Activated CD8-positive, alpha-beta memory T cell treated with anti-CD3 and anti-CD28 coated beads for 4 hours (primary cell): ENCODE measurements around the gene PEPD.

Experiments
- DNase-seq, 2 donors: peaks; one replicate each; pipeline ENCODE4 v3.0.0-alpha.2; 2020; ENCODE audit warnings: low read depth in 2 of 2

The PEPD gene

DNA sequence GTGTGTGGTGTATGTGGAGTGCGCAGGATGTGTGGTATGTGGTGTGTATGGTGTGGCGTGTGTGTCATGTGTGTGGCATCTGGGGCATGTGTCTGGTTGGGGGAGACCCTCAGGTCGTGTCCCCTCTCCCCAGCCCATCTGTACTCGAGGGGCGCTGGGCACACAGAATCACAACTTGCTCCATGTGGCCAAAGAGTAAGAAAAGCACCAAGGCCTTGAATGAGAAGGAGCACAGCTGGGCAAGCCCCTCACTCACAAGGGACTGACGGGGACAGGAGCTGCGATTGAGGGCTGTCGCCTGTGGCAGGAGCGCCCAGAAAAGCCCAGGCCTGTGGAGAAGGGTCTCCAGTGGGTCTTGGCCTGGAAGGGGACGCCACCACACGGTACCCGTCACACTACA is 62.8 kb downstream of the PEPD start:
- DNase-seq: no peak

DNA sequence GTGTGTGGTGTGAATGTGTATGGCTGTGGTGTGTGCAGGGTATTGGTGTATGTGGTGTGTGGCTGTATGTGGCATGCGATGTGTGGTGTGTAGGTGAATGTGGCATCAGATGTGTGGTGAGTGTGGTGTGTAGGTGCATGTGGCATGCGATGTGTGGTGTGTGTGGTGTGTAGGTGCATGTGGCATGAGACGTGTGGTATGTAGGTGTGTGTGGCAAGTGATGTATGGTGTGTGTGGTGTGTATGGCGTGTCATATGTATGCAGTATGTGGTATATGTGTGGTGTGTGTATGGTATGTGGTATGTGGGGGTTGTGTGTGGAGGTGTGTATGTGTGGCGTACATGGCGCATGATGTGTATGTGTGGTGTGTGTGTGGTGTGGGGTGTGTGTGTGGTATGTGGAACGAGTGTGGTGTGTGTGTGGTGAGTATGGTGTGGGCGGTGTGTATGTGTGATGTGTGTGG is 63.4 kb downstream of the PEPD start:
- no peak for DNase-seq

DNA sequence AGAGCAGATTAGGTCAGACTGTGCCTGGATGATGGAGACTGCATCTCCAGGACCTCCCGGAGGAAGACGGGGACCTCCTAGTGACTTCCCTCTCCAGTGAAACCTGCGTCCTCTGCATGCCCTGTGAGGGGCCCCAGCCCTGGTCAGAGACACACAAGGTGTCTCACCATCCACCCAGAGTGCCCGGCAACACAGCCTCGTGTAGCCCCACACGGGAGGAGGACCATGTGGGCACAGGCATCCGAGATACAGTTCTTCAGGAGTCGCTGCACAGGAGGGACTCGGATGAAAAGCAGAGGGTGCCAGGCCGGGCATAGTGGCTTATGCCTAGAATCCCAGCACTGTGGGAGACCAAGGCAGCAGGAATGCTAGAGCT is 64.8 kb downstream of the PEPD start:
- DNase-seq: no peak

DNA sequence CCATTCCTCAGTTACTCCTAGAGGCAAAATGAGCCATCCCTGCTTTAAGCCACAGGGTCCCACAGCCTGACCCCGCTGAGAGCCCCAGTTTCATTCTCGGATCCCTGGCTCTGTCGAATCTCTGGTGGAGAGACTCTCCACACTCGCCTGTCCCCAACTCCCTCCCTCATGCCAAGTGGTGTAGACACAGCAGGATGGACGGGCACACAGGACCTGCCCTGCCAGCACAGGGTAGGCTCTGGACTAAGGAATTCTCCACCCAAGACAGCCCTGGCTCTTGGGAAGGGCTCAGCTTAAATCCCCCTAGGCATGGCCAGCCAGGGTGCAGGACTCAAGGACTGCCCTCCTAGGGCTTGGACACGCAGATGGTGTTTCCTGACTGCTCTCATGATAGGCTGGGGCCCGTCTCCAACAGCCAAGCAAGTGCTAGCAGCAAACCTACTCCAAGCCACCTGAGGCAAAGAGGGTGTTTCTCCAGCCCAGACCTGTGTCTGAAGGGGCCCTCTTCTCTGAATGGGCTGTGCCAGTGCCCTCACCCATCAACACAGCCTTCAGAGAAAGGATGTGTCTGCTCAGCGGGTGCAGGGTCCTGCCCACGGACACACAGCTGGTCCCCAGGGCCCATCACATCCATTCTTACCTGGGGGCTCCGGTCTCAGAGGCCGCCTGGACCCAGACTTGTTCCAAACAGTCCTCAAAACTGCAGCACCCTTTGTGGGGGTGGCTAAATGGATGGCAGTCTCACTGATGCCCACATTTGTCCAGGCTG is 65.3 kb downstream of the PEPD start:
- no peak for DNase-seq

DNA sequence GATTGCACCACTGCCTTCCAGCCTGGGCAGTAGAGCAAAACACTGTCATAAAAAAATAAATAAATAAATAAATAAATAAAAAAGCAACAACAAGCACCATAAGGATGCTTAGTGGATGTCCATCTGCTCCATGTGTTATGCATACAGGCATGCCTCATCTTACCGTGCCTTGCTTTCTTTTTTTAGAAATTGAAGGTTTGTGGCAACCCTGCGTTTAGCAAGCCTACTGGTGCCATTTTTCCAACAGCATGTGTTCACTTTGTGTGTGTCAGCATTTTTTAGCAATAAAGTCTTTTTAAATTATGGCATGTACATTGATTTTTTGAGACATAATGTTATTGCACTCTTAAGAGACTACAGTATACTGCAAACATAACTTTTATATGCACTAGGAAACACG is 68.3 kb downstream of the PEPD start:
- DNase-seq: no peak

DNA sequence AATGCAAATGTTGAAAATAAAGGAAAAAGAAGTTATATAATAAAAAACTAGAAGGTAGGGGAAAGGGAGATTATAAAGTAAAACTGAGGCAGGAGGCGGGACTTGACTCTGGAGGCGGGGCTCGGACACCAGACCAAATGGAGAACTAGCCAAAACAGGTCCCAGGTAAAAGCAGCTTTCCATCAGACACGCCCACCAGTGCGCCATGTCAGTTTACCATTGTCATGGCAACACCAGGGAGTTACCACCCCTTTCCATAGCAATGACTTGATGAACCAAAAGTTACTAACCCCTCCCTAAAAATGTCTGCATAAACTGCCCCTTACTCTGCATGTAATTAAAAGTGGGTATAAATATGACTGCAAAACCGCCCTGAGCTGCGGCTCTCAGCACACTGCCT is 70.9 kb downstream of the PEPD start:
- DNase-seq: no peak

DNA sequence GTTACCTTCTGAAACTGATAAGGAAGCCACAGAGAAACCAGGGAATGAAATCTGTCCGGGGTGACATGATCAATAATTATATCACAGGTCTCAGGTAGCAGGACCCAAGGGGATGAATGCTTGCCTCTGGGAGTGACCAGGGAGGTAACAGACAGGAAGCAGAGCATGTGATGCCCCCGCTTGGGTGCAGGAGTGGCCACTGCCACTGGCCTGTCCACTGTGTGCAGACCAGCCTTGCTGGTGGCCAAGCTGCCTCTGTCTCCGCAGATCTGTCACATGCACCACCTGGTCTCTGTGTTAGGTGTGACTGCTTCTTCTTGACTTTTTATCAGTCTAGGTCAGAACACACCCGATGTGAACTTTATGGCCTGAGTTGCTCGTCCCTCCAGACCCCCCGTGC is 71.8 kb downstream of the PEPD start:
- no peak for DNase-seq

DNA sequence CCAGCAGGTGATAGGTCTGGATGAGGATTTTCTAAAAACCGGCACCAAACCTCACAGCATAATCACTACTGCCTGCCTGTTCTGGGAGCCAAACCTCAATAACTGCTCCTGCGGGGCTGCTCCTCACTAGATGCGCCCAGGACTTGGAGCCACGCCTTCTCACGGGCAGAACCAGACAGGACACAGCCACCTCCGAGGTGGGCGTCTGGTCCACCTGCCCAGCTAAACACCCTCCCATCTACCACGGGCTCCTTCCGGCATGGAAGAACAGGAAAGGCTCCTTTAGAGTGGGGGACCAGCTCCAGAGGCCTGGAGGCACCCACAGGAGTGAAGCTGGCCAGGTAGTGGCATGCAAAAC is 73.5 kb downstream of the PEPD start:
- DNase-seq: no peak

DNA sequence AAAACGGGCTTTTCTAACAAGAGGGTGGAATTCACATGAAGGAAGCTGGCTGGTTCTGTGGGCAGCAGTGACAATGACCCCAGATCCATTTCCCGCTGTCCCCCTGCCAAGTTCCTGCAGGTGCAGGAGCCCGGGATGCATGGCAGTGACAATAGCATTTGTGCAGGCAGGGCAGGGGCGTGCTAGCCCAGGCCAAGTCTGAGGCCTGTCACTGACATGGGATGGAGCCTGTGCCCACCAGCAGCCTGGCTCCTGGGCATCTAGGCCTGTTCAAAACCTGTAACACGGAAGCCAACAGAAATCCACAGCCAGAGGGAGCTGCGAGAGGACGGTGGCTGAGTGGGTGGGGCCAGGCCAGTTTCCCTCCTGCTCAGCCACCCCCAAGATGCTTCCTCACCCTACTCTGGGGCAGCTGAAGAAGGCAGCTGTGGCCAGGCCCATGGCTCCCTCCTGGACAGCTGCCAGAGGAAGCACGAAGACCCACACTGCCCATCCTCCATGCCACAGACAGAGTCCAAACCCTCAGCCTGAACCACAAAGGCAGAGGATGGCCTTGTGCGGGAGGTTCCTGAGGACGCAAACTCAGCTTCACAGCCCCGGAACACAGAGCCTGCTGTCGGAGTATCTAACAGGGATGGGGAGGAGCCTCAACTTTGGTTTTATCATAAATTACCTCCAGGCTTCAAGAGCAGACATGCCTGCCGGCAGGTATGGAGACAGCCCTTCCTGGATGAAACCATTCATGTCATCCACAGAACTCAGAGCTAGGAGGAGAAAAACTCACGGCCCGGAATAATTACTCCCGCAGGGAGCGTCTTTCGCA is 74.0 kb downstream of the PEPD start:
- no peak for DNase-seq

DNA sequence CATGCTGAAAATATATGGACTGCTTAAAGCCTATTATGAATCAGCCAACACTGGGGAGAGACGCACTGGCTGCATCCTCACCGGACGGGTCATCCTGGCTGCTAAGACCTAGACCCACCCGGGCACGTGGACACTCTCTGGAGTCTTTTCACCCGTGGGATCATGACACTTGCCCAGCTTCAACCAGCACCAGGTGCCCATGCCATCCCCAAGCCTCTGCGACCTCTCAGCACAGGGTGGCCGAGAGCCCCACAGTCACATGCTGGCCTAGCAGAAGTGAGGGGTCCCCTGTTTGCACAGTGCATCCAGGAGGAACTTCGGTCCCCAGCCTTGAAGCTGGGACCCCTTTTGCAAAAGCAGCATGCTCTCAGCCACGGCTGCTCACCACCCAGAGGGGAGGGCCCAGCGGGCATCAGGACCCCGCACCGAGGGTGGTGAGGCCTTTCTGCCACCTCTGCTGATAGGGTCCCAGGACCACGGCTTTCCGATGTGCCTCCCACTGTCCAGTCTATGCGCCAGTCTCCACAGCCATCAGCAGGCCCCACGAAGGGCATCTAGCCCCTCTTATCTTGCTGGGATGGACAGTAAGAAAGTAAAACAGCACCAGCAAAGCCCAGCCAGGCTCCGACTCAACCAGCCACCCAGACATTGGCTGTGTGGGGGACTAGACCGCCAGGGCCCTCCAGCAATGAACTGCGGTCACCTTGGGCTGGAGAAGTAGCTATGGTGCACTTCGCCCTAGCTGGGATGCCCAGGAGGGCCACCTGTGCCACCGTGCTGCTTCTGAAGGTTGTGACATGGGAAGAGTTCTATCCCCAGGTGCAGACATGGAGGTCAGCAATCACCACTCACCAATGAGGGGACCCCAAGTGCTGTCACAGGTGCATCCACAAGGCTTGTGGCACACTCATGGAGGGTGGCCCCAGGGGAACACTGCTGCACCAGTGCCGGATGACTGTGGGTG is 75.0 kb downstream of the PEPD start:
- no peak for DNase-seq

DNA sequence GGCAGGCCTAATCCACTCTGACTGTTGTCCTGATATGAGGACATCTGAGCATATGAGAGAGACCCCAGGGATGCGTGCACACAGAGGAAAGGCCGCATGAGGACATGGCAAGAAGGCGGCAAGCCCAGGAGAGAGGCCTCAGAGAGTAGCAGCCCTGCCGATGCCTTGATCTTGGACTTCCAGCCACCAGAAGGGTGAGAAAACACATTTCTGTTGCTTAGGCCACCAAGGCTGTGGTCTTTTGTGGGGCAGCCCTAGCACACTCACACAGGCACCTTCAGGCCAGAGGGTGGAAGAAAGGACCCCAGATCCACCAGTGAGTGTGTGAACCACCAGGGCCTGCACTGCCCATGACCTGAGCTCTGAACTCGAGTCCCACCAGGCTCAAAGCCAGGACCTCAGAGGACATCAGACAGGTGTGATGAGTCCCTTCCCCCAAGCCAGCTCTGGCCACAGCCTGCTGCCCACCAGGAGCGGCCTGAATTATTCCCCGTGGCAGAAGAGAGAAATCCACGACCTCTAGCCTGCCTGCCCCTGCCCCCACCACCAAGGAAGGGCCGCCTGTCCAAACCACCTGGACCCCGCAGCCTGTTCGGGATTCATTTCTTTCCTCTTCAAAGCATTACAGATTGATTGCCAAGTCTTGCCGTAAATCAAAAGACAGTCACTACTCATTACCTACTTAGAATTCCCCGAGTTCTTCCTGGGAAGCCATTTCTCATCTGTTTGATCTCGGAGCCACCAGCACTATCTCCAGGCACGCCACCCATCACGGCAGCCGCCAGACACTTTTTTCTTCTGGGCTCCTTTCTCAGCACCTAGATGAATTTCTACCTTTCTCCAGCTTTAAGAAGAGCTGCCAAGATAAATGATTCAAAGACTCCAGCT is 75.9 kb downstream of the PEPD start:
- DNase-seq: no peak

DNA sequence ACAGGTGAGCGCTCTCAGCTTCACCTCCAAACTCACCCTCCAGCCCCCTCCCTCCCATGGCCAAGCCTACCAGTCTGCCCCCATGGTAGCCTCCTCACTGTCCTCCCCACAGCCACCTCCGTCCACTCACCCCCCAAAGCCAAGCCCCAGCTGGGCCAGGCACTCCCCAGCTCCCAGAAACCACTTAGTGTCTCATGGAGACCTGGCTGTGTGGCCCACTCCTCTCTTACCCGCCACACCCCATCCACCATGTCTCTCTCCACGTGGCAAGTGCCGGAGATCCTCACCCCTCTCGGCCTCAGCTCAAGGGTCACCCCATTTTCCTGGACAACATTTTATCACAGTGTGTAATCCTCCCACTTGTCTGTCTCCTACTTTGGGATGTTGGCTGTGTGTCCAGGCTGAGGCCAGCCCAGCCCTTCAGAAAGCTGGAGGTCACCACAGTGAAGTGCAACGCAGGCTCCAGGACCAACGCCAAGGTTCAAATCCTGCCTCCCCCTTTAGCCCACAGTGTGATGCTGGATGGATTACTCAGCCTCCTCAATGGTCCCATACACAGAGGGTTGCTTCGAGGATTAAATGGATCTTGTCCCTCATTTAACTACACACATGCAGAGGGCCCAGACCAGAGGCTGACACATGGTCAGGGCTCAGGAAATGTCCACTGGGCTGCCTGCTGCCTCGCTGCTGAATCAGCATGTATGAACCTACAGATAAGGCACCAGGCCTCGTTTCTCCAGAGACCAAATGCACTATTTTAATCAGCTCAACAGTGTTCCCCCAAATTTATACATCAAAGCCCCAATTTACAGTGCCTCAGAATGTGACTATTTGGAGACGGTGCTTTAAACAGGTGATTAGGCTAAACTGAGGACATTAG is 76.8 kb downstream of the PEPD start:
- DNase-seq: no peak

DNA sequence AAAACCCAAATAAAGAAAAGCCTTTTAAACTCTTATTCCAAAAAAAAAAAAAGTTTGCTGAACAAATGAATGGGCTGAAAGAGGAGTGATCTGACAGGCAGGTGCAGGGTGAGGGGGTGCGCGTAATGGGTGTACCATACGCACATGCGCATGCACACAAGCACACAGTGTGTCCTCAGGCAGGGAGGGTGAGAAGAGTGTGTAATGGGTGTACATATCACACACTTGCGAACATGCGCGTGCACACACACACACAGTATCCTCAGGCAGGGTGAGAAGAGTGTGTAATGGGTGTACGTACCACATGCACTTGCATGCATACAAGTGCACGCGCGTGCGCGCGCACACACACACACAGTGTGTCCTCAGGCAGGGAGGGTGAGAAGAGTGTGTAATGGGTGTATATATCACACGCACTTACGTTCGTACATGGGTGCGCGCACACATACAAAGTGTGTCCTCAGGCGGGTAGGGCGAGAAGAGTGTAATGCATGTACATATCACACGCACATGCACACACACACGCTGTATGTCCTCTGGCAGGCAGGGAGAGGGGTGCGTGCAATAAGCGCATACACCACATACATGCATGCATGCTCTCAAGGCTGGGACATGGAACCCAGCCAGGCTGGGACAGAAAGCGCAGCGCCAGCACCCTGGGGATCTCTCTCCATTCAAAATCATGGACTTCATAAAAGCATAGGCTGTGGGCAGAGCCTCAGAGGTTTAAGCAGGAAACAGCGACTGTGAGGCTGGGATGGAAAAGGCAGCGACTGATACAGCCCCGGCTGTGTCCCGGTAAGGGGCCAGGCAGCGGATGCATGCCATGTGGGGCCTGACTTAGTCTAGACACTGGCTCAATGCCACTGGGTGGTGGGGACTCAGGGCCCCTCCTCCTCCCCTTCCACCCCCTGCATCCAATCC is 77.7 kb downstream of the PEPD start:
- no peak for DNase-seq

DNA sequence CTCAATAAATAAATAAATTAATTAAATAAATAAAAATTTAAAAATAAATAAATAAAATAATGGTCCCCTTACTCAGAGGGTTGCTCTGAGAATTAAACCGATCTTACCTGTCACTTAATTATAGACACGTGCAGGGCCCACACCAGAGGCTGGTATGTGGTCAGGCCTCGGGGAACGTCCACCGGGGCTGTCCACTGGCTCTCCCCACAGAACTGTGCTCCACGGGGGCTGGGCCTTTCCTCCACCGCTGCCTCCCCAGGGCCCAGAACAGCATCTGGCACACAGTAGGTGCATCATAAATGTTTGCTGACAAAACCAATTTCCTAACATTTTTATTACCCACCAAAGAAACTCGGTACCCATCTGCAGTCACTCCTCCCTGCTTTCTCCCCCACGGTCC is 78.9 kb downstream of the PEPD start:
- no peak for DNase-seq

DNA sequence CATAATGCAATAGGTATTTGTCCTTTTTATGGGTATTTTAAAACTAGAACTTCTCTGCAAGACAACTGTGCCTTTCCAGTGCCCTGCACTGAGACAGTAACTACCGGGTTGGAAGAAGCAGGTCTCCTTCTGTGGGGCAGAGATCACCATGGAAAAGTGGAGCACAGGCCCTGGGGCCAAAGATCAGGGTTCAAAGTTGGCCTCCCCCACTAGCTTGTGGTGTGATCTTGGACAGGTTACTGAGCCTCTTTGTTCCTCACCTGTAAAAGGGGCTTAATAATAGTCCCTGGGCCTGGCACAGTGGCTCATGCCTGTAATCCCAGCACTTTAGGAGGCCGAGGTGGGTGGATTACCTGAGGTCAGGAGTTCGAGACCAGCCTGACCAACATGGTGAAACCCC is 79.8 kb downstream of the PEPD start:
- no peak for DNase-seq

DNA sequence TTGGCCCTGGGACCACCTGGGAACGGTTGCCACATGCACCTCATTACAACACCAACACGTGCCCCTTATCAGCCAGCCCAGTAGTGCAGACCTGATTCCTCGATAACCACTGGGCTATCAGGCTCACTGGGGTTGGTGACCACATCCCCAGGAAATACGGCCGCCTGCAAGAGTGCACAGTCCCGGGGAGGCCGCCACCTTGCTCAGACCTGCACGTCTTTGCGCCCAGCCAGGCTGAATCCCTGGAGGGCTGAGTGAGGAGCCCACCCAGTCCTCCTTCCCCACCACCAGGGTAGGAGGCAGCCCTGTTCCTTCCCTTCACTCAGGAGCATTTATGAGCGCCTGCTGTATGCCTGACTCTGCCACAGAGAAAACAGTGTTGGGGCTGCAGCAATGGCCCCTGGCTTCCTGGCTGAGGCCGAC is 80.3 kb downstream of the PEPD start:
- no peak for DNase-seq

DNA sequence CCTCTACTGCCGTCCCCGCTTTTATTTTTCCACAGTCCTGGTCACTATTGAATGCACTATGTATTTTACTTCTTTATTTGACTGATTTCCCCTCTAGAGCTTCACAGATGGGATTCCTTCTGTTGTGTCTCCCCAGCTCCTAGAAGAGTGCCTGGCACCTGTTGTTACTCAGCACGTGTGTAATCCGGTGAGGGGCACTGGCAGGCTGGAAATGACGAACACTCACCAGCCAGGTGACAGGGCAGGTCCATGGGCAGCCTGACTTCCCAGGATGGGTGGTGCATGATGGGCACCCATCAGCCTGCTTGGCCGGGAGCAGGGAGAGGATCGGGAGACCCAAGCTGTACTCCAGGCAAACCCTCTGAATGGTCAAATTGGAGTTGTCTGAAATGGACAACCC is 80.9 kb downstream of the PEPD start:
- no peak for DNase-seq

DNA sequence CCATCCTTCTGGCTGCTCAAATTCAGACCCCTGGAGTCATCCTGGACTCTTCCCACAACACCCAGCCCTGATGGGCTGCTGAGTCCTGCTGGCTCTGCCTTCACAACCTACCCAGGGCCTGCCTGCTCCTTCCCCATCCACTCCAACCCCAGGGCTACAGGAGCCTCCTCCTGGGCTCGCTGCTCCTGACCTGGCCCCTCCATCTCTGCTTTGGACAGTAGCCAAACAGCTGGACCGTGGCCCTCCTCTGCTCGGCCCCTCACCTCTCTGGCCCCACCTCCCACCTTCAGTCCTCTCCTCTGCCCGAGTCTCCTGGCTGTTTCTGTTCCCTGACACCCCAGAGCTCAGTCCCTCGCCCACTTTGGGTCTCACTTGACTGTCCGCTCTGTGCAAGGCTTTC is 81.3 kb downstream of the PEPD start:
- DNase-seq: no peak
